Stimulated activated naive B cell treated with anti-CD40 and anti-IgM and Interleukin-4, amounts not matched to agents 10 μg/mL and 1 μg/mL and 100 μg/mL, for 72 hours (primary cell): Measurements from ENCODE around the gene RASD2.
A peak's percentile ranks its signal among the peaks of the same experiment; 100 is the strongest.

Experiments
- ATAC-seq, 2 donors: fragments of 150-1000 bp; cut with Tn5 transposase; replicated peaks; 2 replicates each; pipeline ENCODE4 v1.10.0; 2021; ENCODE audit warnings: moderate library complexity in 1 of 2
- DNase-seq: peaks from one replicate; pipeline ENCODE4 v3.0.0; 2021
- H3K27ac Mint-ChIP-seq: one replicate; pipeline ENCODE4 v1.8.0; 2022; ENCODE audit warnings: mild to moderate bottlenecking, mixed read lengths
- H3K27me3 Mint-ChIP-seq, 2 donors: one replicate each; pipeline ENCODE4 v1.8.0; 2022; ENCODE audit warnings: mixed read lengths in 2 of 2
- H3K36me3 Mint-ChIP-seq, 2 donors: one replicate each; pipeline ENCODE4 v1.8.0; 2022; ENCODE audit warnings: mixed read lengths in 2 of 2, mild to moderate bottlenecking in 1 of 2
- H3K4me1 Mint-ChIP-seq, 2 donors: one replicate each; pipeline ENCODE4 v1.8.0; 2022; ENCODE audit warnings: mixed read lengths in 2 of 2, mild to moderate bottlenecking in 1 of 2
- H3K4me3 Mint-ChIP-seq, 2 donors: one replicate each; pipeline ENCODE4 v1.8.0; 2022; ENCODE audit warnings: mild to moderate bottlenecking in 2 of 2, mixed read lengths in 2 of 2, moderate library complexity in 1 of 2
- H3K9me3 Mint-ChIP-seq, 2 donors: one replicate each; pipeline ENCODE4 v1.8.0; 2022; ENCODE audit warnings: mixed read lengths in 2 of 2, mild to moderate bottlenecking in 1 of 2

The RASD2 gene

DNA sequence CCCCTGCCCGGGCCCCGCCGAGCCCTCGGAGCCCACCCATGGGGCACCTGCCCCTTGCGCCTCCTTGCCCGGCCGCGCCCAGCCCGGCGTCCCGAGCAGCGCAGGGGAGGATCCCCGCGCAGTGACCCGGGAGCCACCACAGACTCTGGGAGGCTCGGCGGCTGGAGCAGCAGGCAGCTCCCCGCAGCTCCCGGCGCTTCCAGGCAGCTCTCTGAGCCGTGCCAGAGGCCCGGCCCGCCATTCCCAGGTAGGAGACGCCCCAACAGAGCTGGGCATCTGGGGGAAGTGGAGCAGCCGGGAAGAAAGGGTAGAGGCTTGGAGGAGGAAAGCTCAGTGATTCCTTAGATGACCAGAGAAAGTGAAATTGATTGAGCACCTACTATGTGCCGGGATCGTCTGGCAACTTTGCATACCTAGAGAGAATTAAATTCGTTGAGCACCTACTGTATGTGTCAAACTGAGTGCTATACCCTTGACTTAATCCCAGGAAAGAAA, 670 bp downstream of the RASD2 start:
- peaks cover 0 to 5% of the 10 kb centered on the region in 2 donors for H3K9me3 Mint-ChIP-seq
- H3K4me1 Mint-ChIP-seq: peaks cover 10 to 26% of the 10 kb centered on the region in 2 donors
- no peak overlapping the region for H3K4me3 Mint-ChIP-seq

DNA sequence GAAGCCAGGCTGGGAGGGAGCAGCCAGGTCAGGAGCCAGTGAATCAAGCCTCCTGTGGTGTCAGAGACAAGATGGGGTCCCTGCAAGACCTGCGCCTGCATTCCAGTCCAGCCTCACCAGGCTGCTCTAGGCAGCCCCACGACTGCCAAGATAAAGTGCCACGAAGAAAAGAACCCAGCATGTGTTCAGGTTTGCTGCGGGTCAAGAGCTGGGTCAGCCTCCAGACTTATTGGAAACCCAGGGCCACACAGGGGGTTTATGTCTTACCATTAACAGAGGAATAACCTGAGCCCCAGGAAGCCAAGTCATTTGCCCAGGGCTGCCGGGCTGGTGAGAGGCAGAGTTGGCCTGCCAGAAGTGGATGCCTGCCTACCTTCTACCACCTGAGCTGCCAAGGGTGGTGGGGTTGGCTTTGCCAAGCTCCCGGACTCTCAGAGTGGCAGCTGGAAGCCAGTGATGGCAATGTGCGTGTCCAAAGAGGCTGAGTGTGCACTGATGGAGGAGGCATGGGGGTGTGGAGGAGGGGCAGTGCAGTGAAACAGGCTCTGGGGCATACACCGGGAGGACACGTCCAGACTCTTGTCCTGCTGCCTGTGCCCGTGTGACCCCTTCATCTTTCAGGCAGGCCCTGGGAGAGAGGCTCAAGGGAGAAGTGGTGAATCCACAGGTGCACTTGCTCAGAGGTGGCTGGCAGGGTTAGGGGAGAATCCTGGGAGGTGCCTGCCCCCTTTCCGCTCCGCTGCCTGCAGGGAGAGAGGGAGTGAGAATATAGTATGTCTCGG, 1.7 kb downstream of the RASD2 start:
- DNase-seq (no peak), ATAC-seq (no peak)
- peaks cover 57 to 67% of the 10 kb centered on the region in 2 donors for H3K27me3 Mint-ChIP-seq
- peaks cover 0 to 3% of the 10 kb centered on the region in 2 donors for H3K9me3 Mint-ChIP-seq
- H3K4me1 Mint-ChIP-seq: peaks cover 8 to 23% of the 10 kb centered on the region in 2 donors
- H3K4me3 Mint-ChIP-seq: no peak overlapping the region
- H3K27ac Mint-ChIP-seq: no peak overlapping the region
- peaks cover 0 to 3% of the 10 kb centered on the region in 2 donors for H3K36me3 Mint-ChIP-seq

More for the DNA sequence above, 670 bp downstream of the RASD2 start:
- Mint-ChIP-seq H3K27ac (no peak overlapping the region), H3K36me3 (peaks cover 0 to 4% of the 10 kb centered on the region in 2 donors), H3K27me3 (peaks cover 55 to 58% of the 10 kb centered on the region in 2 donors)
- no peak for DNase-seq
- no peak for ATAC-seq

DNA sequence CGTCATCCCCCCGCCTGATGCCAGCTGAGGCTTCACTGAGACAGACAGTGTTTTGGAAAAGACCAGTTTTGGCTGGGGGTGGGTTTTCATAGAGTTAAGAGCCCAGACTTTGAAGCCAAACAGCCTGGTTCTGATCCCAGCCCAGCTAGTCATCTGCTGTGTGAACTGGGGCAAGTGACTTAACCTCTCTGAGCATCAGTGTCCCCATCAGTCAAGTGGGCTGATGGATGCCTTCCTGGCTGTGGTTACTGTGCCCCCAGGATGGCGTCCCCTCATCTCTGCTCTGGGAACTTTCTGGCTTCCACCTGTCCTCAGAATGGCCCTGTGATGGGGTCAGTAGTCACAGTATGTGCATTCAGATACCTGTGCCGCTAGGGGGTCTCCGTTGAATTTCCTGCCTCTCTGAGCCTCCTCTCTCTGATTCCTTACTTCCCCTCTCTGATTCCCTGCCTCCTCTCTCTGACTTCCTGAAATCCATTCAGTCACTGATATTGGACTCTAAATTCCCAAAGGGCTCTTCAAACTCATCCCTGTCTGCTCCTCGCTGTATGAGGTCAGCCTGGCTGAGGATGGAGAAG, 2.4 kb downstream of the RASD2 start:
- no peak overlapping the region for H3K4me3 Mint-ChIP-seq
- peaks cover 5 to 20% of the 10 kb centered on the region in 2 donors for H3K4me1 Mint-ChIP-seq
- peaks cover 53 to 67% of the 10 kb centered on the region in 2 donors for H3K27me3 Mint-ChIP-seq
- no peaks in the 10 kb centered on the region for H3K9me3 Mint-ChIP-seq
- ATAC-seq (no peak), DNase-seq (no peak)
- H3K36me3 Mint-ChIP-seq: no peaks in the 10 kb centered on the region
- no peak overlapping the region for H3K27ac Mint-ChIP-seq

DNA sequence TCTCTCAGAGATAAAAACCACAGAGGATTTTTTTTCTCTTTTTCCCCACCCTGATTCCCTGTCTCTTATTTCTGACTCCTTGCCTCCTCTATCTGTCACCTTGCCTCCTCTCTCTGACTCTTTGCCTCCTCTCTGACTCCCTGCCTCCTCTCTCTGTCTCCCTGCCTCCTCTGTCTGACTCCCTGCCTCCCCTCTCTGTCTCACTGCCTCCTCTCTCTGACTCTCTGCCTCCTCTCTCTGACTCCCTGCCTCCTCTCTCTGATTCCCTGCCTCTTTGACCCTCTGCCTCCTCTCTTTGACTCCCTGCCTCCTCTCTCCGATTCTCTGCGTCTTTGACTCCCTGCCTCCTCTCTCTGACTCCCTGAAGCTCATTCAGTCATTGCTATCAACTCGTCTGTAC, 3.1 kb downstream of the RASD2 start:
- Mint-ChIP-seq H3K4me3 (no peak overlapping the region), H3K27me3 (peaks cover 56 to 66% of the 10 kb centered on the region in 2 donors), H3K36me3 (no peaks in the 10 kb centered on the region), H3K9me3 (no peaks in the 10 kb centered on the region), H3K27ac (no peak overlapping the region), H3K4me1 (peaks cover 4 to 20% of the 10 kb centered on the region in 2 donors)
- ATAC-seq (no peak), DNase-seq (no peak)

DNA sequence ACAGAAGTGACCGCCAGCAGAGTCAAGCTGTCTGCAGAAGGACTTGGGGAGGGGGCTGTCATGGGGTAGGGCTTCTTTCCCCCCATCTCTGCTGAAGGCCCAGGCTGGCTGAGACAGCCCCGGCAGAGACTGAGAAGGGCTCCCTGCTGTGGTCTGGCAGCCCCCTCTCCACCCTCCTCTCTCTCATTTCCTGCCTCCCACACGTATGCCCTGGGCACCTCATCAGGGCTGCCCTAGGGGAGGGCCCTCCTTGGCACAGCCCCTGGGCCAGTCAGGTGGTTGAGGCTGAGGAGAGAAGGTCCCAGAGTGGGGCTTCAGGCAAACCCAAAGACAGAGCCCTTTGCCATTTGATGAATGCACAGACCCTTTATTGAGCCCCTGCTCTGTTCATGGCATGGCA, 3.6 kb downstream of the RASD2 start:
- DNase-seq (no peak), ATAC-seq (peak; percentile 9 to 25)
- Mint-ChIP-seq H3K27me3 (peaks cover 52 to 66% of the 10 kb centered on the region in 2 donors), H3K36me3 (no peaks in the 10 kb centered on the region), H3K9me3 (no peaks in the 10 kb centered on the region), H3K4me1 (peaks cover 3 to 20% of the 10 kb centered on the region in 2 donors), H3K27ac (no peak overlapping the region), H3K4me3 (no peak overlapping the region)

DNA sequence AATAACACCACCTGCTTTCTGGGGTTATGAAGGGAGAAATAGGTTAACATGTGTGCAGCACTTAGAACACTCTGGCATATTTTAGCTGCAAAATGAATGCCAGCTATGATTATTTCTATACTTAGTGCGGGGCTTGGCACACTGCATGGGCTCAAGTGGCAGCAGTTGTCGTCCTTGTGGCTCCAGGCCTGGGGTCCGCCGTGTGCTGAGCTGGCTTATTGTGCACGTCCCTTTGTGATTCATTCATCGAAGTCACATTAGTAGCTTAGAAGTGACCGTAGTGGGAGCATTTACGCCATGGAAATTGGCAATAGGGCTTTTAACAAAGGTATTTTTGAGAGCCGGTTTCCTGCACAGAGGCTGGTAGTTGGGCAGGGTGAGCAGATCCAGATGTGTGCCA, 4.2 kb downstream of the RASD2 start:
- Mint-ChIP-seq H3K9me3 (no peaks in the 10 kb centered on the region), H3K36me3 (no peaks in the 10 kb centered on the region), H3K4me1 (peaks cover 3 to 20% of the 10 kb centered on the region in 2 donors), H3K27ac (no peak overlapping the region), H3K4me3 (no peak overlapping the region), H3K27me3 (peaks cover 49 to 71% of the 10 kb centered on the region in 2 donors)
- ATAC-seq (no peak), DNase-seq (no peak)

DNA sequence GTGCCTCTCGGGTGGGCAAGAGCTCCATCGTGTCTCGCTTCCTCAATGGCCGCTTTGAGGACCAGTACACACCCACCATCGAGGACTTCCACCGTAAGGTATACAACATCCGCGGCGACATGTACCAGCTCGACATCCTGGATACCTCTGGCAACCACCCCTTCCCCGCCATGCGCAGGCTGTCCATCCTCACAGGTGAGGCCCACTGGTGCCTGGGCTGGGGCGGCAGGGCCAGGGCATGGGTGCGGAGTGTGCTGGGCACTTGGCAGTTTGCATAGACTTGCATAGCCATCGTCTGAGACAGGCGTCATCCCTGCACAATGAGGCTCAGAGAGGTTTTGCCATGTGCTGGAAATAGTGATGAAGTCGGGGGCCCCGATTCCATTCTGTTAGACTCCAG, 6.3 kb downstream of the RASD2 start:
- ATAC-seq (no peak), DNase-seq (no peak)
- peaks cover 3 to 8% of the 10 kb centered on the region in 2 donors for H3K4me1 Mint-ChIP-seq
- no peaks in the 10 kb centered on the region for H3K9me3 Mint-ChIP-seq
- peaks cover 43 to 64% of the 10 kb centered on the region in 2 donors for H3K27me3 Mint-ChIP-seq
- H3K4me3 Mint-ChIP-seq: no peak overlapping the region
- no peaks in the 10 kb centered on the region for H3K36me3 Mint-ChIP-seq
- no peak overlapping the region for H3K27ac Mint-ChIP-seq

DNA sequence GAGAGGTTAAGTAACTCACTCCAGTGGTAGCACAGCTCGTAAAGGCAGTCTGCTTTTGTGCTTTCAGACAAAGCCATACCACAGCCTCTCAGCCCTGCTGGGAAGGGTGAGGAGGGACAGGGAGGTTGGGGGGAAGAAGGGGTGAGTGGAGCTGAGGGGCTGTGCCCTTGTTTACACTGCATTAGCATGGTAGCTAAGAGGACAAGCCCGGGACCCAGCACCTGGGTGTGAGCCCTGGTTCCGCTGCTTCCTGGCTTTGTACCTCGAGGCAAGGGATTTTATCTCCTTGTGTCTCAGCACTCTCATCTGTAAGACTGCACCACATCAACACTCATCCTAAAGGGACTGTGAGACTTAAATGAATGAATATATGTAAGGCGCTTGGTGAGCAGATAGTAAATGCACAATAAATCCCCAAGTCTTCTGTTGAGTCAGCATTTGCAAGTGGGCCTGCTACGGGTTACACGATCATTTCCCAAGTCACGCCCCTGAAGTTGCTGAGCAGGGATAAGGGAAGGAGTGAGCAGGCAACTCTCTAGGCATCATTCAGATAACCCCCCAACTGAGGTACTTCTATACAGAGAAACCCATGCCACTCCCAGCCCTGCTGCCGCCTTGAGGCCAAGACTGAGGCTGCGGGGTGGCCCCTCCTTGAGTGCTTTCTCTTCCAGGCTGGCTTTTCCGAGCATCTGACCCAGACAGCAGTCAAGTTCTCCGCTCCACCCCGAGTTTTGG, 7.5 kb downstream of the RASD2 start:
- H3K27ac Mint-ChIP-seq: no peak overlapping the region
- peaks cover 9 to 16% of the 10 kb centered on the region in 2 donors for H3K4me1 Mint-ChIP-seq
- no peak overlapping the region for H3K4me3 Mint-ChIP-seq
- DNase-seq: no peak
- peaks cover 39 to 63% of the 10 kb centered on the region in 2 donors for H3K27me3 Mint-ChIP-seq
- ATAC-seq: no peak
- H3K9me3 Mint-ChIP-seq: peaks cover 0 to 4% of the 10 kb centered on the region in 2 donors
- peaks cover 0 to 1% of the 10 kb centered on the region in 2 donors for H3K36me3 Mint-ChIP-seq

DNA sequence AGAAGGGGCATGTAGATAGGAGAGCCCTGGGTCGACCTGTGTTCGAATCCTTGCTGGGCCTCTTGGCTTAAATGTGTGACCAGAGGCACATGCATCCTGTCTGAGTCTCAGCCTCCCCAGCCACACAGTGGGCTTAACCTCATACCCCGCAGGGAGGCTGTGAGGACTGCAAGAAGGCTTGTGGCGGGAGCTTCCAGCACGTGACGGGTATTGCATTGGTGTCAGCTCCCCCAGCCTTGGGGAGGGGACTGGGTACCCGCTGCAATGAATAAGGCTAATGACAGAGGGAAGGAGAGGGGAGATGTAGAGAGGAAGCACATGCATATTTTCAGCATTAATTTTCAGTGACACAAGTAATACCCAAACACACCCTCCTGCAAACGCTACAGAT, 8.1 kb downstream of the RASD2 start:
- Mint-ChIP-seq H3K4me1 (peaks cover 8 to 12% of the 10 kb centered on the region in 2 donors), H3K4me3 (no peak overlapping the region), H3K27ac (no peak overlapping the region), H3K27me3 (peaks cover 38 to 62% of the 10 kb centered on the region in 2 donors), H3K36me3 (peaks cover 0 to 1% of the 10 kb centered on the region in 2 donors), H3K9me3 (peaks cover 0 to 4% of the 10 kb centered on the region in 2 donors)
- no peak for DNase-seq
- no peak for ATAC-seq

DNA sequence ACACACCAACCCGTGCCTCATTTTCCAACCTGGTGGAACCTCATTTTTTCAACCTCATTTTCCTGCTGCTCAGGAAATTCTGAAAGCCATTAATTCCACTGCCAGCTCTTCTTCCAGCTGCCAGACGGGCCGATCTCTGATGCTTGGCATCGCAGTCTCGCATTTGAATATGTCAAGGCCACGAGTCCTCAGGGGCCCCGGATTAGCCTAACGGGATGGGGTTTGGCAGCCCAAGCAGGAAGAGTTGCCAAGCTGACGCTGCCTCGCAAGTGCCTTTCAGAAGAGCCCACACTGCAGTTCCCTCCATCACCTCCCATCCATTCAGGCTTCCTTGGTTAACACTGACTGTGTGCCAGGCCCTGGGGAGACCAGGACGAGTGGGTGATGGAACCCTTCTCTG, 8.7 kb downstream of the RASD2 start:
- no peak for ATAC-seq
- peaks cover 40 to 61% of the 10 kb centered on the region in 2 donors for H3K27me3 Mint-ChIP-seq
- peaks cover 7 to 11% of the 10 kb centered on the region in 2 donors for H3K4me1 Mint-ChIP-seq
- DNase-seq: no peak
- no peak overlapping the region for H3K4me3 Mint-ChIP-seq
- peaks cover 0 to 4% of the 10 kb centered on the region in 2 donors for H3K9me3 Mint-ChIP-seq
- H3K27ac Mint-ChIP-seq: no peak overlapping the region
- peaks cover 0 to 1% of the 10 kb centered on the region in 2 donors for H3K36me3 Mint-ChIP-seq

DNA sequence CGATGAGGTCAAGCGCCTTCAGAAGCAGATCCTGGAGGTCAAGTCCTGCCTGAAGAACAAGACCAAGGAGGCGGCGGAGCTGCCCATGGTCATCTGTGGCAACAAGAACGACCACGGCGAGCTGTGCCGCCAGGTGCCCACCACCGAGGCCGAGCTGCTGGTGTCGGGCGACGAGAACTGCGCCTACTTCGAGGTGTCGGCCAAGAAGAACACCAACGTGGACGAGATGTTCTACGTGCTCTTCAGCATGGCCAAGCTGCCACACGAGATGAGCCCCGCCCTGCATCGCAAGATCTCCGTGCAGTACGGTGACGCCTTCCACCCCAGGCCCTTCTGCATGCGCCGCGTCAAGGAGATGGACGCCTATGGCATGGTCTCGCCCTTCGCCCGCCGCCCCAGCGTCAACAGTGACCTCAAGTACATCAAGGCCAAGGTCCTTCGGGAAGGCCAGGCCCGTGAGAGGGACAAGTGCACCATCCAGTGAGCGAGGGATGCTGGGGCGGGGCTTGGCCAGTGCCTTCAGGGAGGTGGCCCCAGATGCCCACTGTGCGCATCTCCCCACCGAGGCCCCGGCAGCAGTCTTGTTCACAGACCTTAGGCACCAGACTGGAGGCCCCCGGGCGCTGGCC, 11.0 kb downstream of the RASD2 start:
- no peak for ATAC-seq
- Mint-ChIP-seq H3K27me3 (peaks cover 37 to 55% of the 10 kb centered on the region in 2 donors), H3K9me3 (peaks cover 0 to 4% of the 10 kb centered on the region in 2 donors), H3K27ac (no peak overlapping the region), H3K36me3 (peaks cover 0 to 1% of the 10 kb centered on the region in 2 donors), H3K4me1 (peaks cover 11 to 14% of the 10 kb centered on the region in 2 donors), H3K4me3 (no peak overlapping the region)
- DNase-seq: no peak

DNA sequence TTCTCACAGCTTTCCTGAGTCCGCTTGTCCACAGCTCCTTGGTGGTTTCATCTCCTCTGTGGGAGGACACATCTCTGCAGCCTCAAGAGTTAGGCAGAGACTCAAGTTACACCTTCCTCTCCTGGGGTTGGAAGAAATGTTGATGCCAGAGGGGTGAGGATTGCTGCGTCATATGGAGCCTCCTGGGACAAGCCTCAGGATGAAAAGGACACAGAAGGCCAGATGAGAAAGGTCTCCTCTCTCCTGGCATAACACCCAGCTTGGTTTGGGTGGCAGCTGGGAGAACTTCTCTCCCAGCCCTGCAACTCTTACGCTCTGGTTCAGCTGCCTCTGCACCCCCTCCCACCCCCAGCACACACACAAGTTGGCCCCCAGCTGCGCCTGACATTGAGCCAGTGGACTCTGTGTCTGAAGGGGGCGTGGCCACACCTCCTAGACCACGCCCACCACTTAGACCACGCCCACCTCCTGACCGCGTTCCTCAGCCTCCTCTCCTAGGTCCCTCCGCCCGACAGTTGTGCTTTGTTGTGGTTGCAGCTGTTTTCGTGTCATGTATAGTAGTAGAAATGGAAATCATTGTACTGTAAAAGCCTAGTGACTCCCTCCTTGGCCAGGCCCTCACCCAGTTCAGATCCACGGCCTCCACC, 11.7 kb downstream of the RASD2 start:
- H3K36me3 Mint-ChIP-seq: peaks cover 0 to 1% of the 10 kb centered on the region in 2 donors
- peak; percentile 78 to 83 for ATAC-seq
- H3K4me3 Mint-ChIP-seq: no peak overlapping the region
- H3K27ac Mint-ChIP-seq: no peak overlapping the region
- peaks cover 0 to 4% of the 10 kb centered on the region in 2 donors for H3K9me3 Mint-ChIP-seq
- DNase-seq: peak; percentile 48
- H3K4me1 Mint-ChIP-seq: peaks cover 11 to 14% of the 10 kb centered on the region in 2 donors
- H3K27me3 Mint-ChIP-seq: peaks cover 41 to 53% of the 10 kb centered on the region in 2 donors

DNA sequence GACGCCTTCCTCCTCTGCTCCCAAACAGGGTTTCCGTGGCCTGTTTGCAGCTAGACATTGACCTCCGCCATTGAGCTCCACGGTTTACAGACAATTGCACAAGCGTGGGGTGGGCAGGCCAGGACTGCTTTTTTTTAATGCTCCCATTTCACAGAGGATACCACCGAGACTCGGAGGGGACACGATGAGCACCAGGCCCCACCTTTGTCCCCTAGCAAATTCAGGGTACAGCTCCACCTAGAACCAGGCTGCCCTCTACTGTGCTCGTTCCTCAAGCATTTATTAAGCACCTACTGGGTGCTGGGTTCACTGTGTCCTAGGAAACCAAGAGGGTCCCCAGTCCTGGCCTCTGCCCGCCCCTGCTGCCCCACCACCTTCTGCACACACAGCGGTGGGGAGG, 12.2 kb downstream of the RASD2 start:
- no peak for ATAC-seq
- no peak for DNase-seq
- H3K4me1 Mint-ChIP-seq: peaks cover 11 to 14% of the 10 kb centered on the region in 2 donors
- H3K36me3 Mint-ChIP-seq: peaks cover 0 to 1% of the 10 kb centered on the region in 2 donors
- H3K9me3 Mint-ChIP-seq: peaks cover 0 to 4% of the 10 kb centered on the region in 2 donors
- H3K27ac Mint-ChIP-seq: no peak overlapping the region
- no peak overlapping the region for H3K4me3 Mint-ChIP-seq
- H3K27me3 Mint-ChIP-seq: peaks cover 43 to 53% of the 10 kb centered on the region in 2 donors
